Measurements from ENCODE around the gene STK25.

STK25 gene

GRCh38 chr2:241545523-241546473 is 37.4 kb upstream of the STK25 start:
- H3K4me3 ChIP-seq (replicated peaks in 1 of 2; ENCODE audit: low read depth in 2 of 2, low read length in 2 of 2) = no peak overlapping the region
- no peak for TF ChIP-seq CTCF (IDR thresholded peaks at IDR 0.05; ENCODE audit: low read depth, low read length)
- DNase-seq (ENCODE audit: low read depth in 2 of 2) = no peak

- peak; percentile 77 to 78 for DNase-seq (ENCODE audit: low read depth in 2 of 2)
- H3K4me3 ChIP-seq (replicated peaks in 1 of 2; ENCODE audit: low read depth in 2 of 2, low read length in 2 of 2) = no peak overlapping the region
Observed at GRCh38 chr2:241545106-241545505, 36.7 kb upstream of the STK25 start.

GRCh38 chr2:241542278-241542605 is 33.9 kb upstream of the STK25 start:
- no peak for DNase-seq (ENCODE audit: low read depth in 2 of 2)

More at GRCh38 chr2:241545106-241545505, 36.7 kb upstream of the STK25 start:
- no peak for TF ChIP-seq CTCF (IDR thresholded peaks at IDR 0.05; ENCODE audit: low read depth, low read length)

GRCh38 chr2:241541564-241542277 is 33.3 kb upstream of the STK25 start:
- no peak for TF ChIP-seq CTCF (IDR thresholded peaks at IDR 0.05; ENCODE audit: low read depth, low read length)
- DNase-seq (ENCODE audit: low read depth in 2 of 2) = no peak
- H3K4me3 ChIP-seq (replicated peaks in 1 of 2; ENCODE audit: low read depth in 2 of 2, low read length in 2 of 2) = peak overlapping the region; percentile 32 to 35

More at GRCh38 chr2:241542278-241542605, 33.9 kb upstream of the STK25 start:
- no peak overlapping the region for H3K4me3 ChIP-seq (replicated peaks in 1 of 2; ENCODE audit: low read depth in 2 of 2, low read length in 2 of 2)
- no peak for TF ChIP-seq CTCF (IDR thresholded peaks at IDR 0.05; ENCODE audit: low read depth, low read length)

GRCh38 chr2:241540771-241541561 is 32.6 kb upstream of the STK25 start:
- DNase-seq (ENCODE audit: low read depth in 2 of 2) = peak; percentile 65 to 67
- peak overlapping the region; percentile 35 to 48 for H3K4me3 ChIP-seq (replicated peaks in 1 of 2; ENCODE audit: low read depth in 2 of 2, low read length in 2 of 2)
- TF ChIP-seq CTCF (IDR thresholded peaks at IDR 0.05; ENCODE audit: low read depth, low read length) = no peak

GRCh38 chr2:241540401-241540770 is 32.0 kb upstream of the STK25 start:
- TF ChIP-seq CTCF (IDR thresholded peaks at IDR 0.05; ENCODE audit: low read depth, low read length) = no peak
- DNase-seq (ENCODE audit: low read depth in 2 of 2) = peak in 1 of 2 donors; percentile 67
- H3K4me3 ChIP-seq (replicated peaks in 1 of 2; ENCODE audit: low read depth in 2 of 2, low read length in 2 of 2) = peak overlapping the region; percentile 11 to 48
